Measurements from ENCODE around the gene EIF3K. TPM values are rescaled to one million over a fixed set of nuclear protein-coding genes. Genes with fewer than 3 reads are reported as not detected.

Gene EIF3K
- total and polyA plus RNA-seq, 2 of the 13 experiments (the other 11 are each of a cell fraction or from before 2014, with no cell fraction given) = 179 to 258 TPM

DNA sequence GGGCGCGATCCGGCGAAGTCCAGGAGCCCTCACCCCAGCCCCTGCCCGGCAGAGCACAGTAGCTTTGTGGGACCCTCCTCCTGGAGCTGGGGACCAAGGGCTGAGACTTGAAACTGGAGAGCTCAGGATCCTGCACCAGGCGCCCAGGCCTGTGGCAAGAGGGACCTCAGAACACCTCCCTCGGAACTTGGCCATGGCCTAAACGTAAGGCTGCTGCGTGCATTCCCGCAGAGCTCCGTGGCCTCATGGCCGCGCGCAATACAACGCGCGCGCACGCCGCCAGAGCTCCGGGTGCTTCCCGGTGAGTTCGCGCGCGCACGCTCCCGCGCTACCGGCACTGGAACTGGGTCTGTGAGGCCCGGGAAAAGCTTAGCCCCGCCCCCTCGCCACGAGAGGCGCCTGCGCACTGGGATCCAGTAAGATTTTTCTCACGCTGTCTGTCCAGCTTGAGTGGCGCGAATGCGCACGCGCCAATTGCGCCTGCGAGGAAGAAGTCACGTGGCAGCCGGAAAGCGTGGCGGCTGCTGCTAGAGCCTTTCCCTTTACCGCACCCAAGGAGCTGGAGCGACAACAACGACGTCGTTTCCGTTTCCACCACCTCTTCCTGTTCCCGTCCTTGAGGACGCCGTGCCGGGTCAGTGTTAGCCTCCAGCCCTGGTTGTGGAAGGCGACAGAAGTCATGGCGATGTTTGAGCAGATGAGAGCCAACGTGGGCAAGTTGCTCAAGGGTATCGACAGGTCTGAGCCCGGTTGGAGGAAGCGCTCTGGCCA lies at the start of gene EIF3K (continued):
- TF ChIP-seq MTA1 (CRISPR knock-in tag; IDR thresholded peaks at IDR 0.05; ENCODE audit: borderline replicate concordance) (no peak), ZNF788 (CRISPR knock-in tag; IDR thresholded peaks at IDR 0.05; ENCODE audit: borderline replicate concordance) (peak; percentile 83; the same call in 1 of the 2 replicates), MXD4 (CRISPR knock-in tag; IDR thresholded peaks at IDR 0.05) (peak; percentile 67), KDM5B (CRISPR knock-in tag; IDR thresholded peaks at IDR 0.05; ENCODE audit: borderline replicate concordance) (peak; percentile 78; the same call in 1 of the 2 replicates), POLR2AphosphoS5 (IDR thresholded peaks at IDR 0.05; ENCODE audit: low read depth, low read length) (peak; percentile 86), MIER3 (CRISPR knock-in tag; IDR thresholded peaks at IDR 0.05; ENCODE audit: borderline replicate concordance) (peak; percentile 55; the same call in 1 of the 2 replicates), KAT8 (CRISPR knock-in tag; IDR thresholded peaks at IDR 0.05) (peak; percentile 98), ZBTB38 (CRISPR knock-in tag; IDR thresholded peaks at IDR 0.05) (0 out of 2 replicates have a peak, but pooled peaks have one; percentile 30), MNT (IDR thresholded peaks at IDR 0.05) (peak; percentile 99), PBX2 (CRISPR knock-in tag; IDR thresholded peaks at IDR 0.05) (peak; percentile 44; the same call in 1 of the 2 replicates), ZFP1 (CRISPR knock-in tag; IDR thresholded peaks at IDR 0.05) (no peak; the same call in 1 of the 2 replicates), GATAD2A (CRISPR knock-in tag; IDR thresholded peaks at IDR 0.05) (no peak), KDM1A (CRISPR knock-in tag; IDR thresholded peaks at IDR 0.05) (no peak), KAT7 (CRISPR knock-in tag; IDR thresholded peaks at IDR 0.05; ENCODE audit: borderline replicate concordance) (no peak), IRF2 (CRISPR knock-in tag; IDR thresholded peaks at IDR 0.05) (peak; percentile 80; the same call in 1 of the 2 replicates), ZNF234 (CRISPR knock-in tag; conservative IDR thresholded peaks at IDR 0.05) (no peak), KLF6 (CRISPR knock-in tag; IDR thresholded peaks at IDR 0.05) (peak; percentile 24; the same call in 1 of the 2 replicates), ZFP36L1 (CRISPR knock-in tag; IDR thresholded peaks at IDR 0.05) (peak; percentile 82; the same call in 1 of the 2 replicates), ELF3 (CRISPR knock-in tag; IDR thresholded peaks at IDR 0.05) (peak; percentile 78), TEAD3 (CRISPR knock-in tag; optimal IDR thresholded peaks at IDR 0.05; ENCODE audit: borderline replicate concordance) (peak; percentile 47), TARDBP (CRISPR knock-in tag; IDR thresholded peaks at IDR 0.05) (peak; percentile 66; the same call in 1 of the 2 replicates), ZIK1 (CRISPR knock-in tag; IDR thresholded peaks at IDR 0.05; ENCODE audit: borderline replicate concordance, low read depth) (no peak)
- TF ChIP-seq, protein P1, sequence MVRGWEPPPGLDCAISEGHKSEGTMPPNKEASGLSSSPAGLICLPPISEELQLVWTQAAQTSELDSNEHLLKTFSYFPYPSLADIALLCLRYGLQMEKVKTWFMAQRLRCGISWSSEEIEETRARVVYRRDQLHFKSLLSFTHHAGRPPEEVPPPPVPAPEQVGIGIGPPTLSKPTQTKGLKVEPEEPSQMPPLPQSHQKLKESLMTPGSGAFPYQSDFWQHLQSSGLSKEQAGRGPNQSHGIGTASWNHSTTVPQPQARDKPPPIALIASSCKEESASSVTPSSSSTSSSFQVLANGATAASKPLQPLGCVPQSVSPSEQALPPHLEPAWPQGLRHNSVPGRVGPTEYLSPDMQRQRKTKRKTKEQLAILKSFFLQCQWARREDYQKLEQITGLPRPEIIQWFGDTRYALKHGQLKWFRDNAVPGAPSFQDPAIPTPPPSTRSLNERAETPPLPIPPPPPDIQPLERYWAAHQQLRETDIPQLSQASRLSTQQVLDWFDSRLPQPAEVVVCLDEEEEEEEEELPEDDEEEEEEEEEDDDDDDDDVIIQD (CRISPR knock-in tag; IDR thresholded peaks at IDR 0.05; ENCODE audit: low read depth) = peak; percentile 68; the same call in 1 of the 2 replicates
- TF ChIP-seq, protein P2, sequence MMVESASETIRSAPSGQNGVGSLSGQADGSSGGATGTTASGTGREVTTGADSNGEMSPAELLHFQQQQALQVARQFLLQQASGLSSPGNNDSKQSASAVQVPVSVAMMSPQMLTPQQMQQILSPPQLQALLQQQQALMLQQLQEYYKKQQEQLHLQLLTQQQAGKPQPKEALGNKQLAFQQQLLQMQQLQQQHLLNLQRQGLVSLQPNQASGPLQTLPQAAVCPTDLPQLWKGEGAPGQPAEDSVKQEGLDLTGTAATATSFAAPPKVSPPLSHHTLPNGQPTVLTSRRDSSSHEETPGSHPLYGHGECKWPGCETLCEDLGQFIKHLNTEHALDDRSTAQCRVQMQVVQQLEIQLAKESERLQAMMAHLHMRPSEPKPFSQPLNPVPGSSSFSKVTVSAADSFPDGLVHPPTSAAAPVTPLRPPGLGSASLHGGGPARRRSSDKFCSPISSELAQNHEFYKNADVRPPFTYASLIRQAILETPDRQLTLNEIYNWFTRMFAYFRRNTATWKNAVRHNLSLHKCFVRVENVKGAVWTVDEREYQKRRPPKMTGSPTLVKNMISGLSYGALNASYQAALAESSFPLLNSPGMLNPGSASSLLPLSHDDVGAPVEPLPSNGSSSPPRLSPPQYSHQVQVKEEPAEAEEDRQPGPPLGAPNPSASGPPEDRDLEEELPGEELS (CRISPR knock-in tag; IDR thresholded peaks at IDR 0.05) = peak; percentile 56
- TF ChIP-seq, protein P3, sequence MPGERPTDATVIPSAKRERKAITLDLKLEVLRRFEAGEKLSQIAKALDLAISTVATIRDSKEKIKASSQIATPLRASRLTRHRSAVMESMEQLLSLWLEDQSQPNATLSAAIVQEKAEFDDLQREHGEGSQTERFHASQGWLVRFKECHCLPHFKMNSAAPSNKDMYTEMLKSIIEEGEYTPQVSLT (CRISPR knock-in tag; IDR thresholded peaks at IDR 0.05; ENCODE audit: borderline replicate concordance, low read depth) = no peak

Data from HepG2 (cell line).